Measurements from ENCODE around the gene TAB2.

- TF ChIP-seq, protein P1, sequence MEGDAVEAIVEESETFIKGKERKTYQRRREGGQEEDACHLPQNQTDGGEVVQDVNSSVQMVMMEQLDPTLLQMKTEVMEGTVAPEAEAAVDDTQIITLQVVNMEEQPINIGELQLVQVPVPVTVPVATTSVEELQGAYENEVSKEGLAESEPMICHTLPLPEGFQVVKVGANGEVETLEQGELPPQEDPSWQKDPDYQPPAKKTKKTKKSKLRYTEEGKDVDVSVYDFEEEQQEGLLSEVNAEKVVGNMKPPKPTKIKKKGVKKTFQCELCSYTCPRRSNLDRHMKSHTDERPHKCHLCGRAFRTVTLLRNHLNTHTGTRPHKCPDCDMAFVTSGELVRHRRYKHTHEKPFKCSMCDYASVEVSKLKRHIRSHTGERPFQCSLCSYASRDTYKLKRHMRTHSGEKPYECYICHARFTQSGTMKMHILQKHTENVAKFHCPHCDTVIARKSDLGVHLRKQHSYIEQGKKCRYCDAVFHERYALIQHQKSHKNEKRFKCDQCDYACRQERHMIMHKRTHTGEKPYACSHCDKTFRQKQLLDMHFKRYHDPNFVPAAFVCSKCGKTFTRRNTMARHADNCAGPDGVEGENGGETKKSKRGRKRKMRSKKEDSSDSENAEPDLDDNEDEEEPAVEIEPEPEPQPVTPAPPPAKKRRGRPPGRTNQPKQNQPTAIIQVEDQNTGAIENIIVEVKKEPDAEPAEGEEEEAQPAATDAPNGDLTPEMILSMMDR (IDR thresholded peaks at IDR 0.05), result no peak
- TF ChIP-seq POLR2A (IDR thresholded peaks at IDR 0.05), result no peak
Observed at GRCh38 chr6:149354009-149354408, 36.5 kb downstream of the TAB2 start.

Data from suprapubic skin (tissue), 3 donors.